SK-N-SH (cell line): ENCODE results near the gene TACR2. TPM values are rescaled to one million over a fixed set of nuclear protein-coding genes. Genes with fewer than 3 reads are reported as not detected.

Source experiments
- CTCF ChIA-PET: fragments of 300-600, 350-600 bp; formaldehyde crosslinking; extraction: SDS; loops from one replicate; lab custom pipeline; 2021; lab: Yijun Ruan, JAX
- POLR2A ChIA-PET: fragments of 350-600 bp; sonication (Branson Sonifier 250); formaldehyde crosslinking; extraction: SDS; loops from one replicate; lab custom pipeline; 2020; ENCODE audit warnings: antibody characterized with exemption, inconsistent platforms; lab: Yijun Ruan, JAX
- DNase-seq: peaks from one replicate; pipeline ENCODE4 v3.0.0; 2012
- H2AFZ ChIP-seq: fragments of 200-600 bp; sonication (generic); 2 replicates; pipeline ENCODE4 v1.8.1; 2016; ENCODE audit warnings: antibody characterized with exemption, mild to moderate bottlenecking, low read depth
- H3F3A ChIP-seq: fragments of 200-600 bp; sonication (generic); replicated peaks from 2 replicates; pipeline ENCODE3; 2016; ENCODE audit warnings: antibody characterized with exemption, mild to moderate bottlenecking; ENCODE audit not compliant: insufficient read depth
- H3K27ac ChIP-seq, 2 experiments: fragments of 200-500 bp in 1 of 2; fragments of 200-600 bp in 1 of 2; sonication (Bioruptor generic) in 1 of 2; sonication (generic), shearing (Covaris generic) in 1 of 2; 2 replicates each; pipeline versions ENCODE4 v1.5.1 to v1.6.1; 2014 to 2016; ENCODE audit warnings: low read depth in 2 of 2, inconsistent platforms in 1 of 2, low read length in 1 of 2, mild to moderate bottlenecking in 1 of 2, mixed read lengths in 1 of 2
- H3K27me3 ChIP-seq: fragments of 200-600 bp; sonication (generic), shearing (Covaris generic); 2 replicates; pipeline ENCODE4 v1.6.1; 2016; ENCODE audit warnings: mixed run types; ENCODE audit not compliant: insufficient read depth
- H3K36me3 ChIP-seq, 2 experiments: fragments of 200-500 bp in 1 of 2; fragments of 200-600 bp in 1 of 2; sonication (Bioruptor generic) in 1 of 2; sonication (generic) in 1 of 2; replicated peaks in 1 of 2; 2 replicates each; pipeline versions ENCODE3 to v1.5.1; 2014 to 2016; ENCODE audit warnings: low read length in 1 of 2, mild to moderate bottlenecking in 1 of 2; ENCODE audit not compliant: insufficient read depth in 2 of 2, control insufficient read depth in 1 of 2
- H3K4me1 ChIP-seq, 2 experiments: fragments of 200-500 bp in 1 of 2; fragments of 200-600 bp in 1 of 2; sonication (Bioruptor generic) in 1 of 2; sonication (generic), shearing (Covaris generic) in 1 of 2; 2 replicates each; pipeline versions ENCODE4 v1.5.1 to v1.6.1; 2014 to 2016; ENCODE audit warnings: low read depth in 1 of 2, low read length in 1 of 2, mixed run types in 1 of 2; ENCODE audit not compliant: insufficient read depth in 2 of 2, control insufficient read depth in 1 of 2
- H3K4me2 ChIP-seq: fragments of 200-600 bp; sonication (generic), shearing (Covaris generic); 2 replicates; pipeline ENCODE4 v1.6.1; 2017; ENCODE audit warnings: mixed run types
- H3K4me3 ChIP-seq, 2 experiments: fragments of 200-500 bp in 1 of 2; fragments of 200-600 bp in 1 of 2; sonication (Bioruptor generic) in 1 of 2; sonication (generic), shearing (Covaris generic) in 1 of 2; 2 replicates each; pipeline versions ENCODE4 v1.5.1 to v1.8.1; 2014 to 2016; ENCODE audit warnings: low read depth in 2 of 2, inconsistent platforms in 1 of 2, low read length in 1 of 2, mild to moderate bottlenecking in 1 of 2, mixed read lengths in 1 of 2, moderate library complexity in 1 of 2
- H3K79me2 ChIP-seq: fragments of 200-600 bp; sonication (generic); 2 replicates; pipeline ENCODE4 v1.8.1; 2017; ENCODE audit warnings: mild to moderate bottlenecking; ENCODE audit not compliant: insufficient read depth
- H3K9ac ChIP-seq: fragments of 200-600 bp; sonication (generic); 2 replicates; pipeline ENCODE4 v1.6.1; 2017; ENCODE audit warnings: mixed run types
- H3K9me2 ChIP-seq: fragments of 200-600 bp; sonication (generic); 2 replicates; pipeline ENCODE4 v1.6.1; 2017; ENCODE audit warnings: mixed run types
- H3K9me3 ChIP-seq: fragments of 200-600 bp; sonication (generic); 2 replicates; pipeline ENCODE4 v1.6.1; 2017; ENCODE audit warnings: mixed run types, mild to moderate bottlenecking, moderate library complexity
- H4K20me1 ChIP-seq: fragments of 200-600 bp; sonication (generic); 2 replicates; pipeline ENCODE4 v1.6.1; 2017; ENCODE audit warnings: mild to moderate bottlenecking, mixed run types; ENCODE audit not compliant: insufficient read depth
- CHD2 ChIP-seq: fragments of 150-350 bp; IDR thresholded peaks from 2 replicates; pipeline ENCODE4 v1.6.1; 2018; ENCODE audit warnings: low read length; ENCODE audit not compliant: partially characterized antibody
- ELF1 ChIP-seq: IDR thresholded peaks from 2 replicates; pipeline ENCODE4 v1.4.0; 2012
- RAD21 ChIP-seq: IDR thresholded peaks from 2 replicates; pipeline ENCODE4 v1.6.1; 2012; ENCODE audit warnings: mild to moderate bottlenecking, low read length
- TCF12 ChIP-seq: IDR thresholded peaks from 2 replicates; pipeline ENCODE4 v1.4.0; 2012
- TEAD4 ChIP-seq: IDR thresholded peaks from 2 replicates; pipeline ENCODE4 v1.4.0; 2012; ENCODE audit warnings: mild to moderate bottlenecking, borderline replicate concordance; ENCODE audit not compliant: insufficient read depth
- WGBS: methylation state at CpG from one replicate; pipeline ENCODE4 v1.1.6; 2017; ENCODE audit warnings: low lambda C conversion rate; 5-methylcytosine and 5-hydroxymethylcytosine counted together
- polyA plus RNA-seq, 3 experiments: library from polyadenylated mRNA; depleted of rRNA; stranded (reverse); fragments of >200 nt; gene quantifications; 2 replicates each; pipeline ENCODE4 v1.2.3, GENCODE V29; 2012
- TF ChIP-seq, protein P1 (sequence below): fragments of 150-350 bp; IDR thresholded peaks from 2 replicates; pipeline ENCODE4 v1.6.1; 2017; ENCODE audit warnings: antibody characterized with exemption, low read length, low read depth, borderline replicate concordance
- TF ChIP-seq, protein P2 (sequence below): IDR thresholded peaks from 2 replicates; pipeline ENCODE4 v1.4.0; 2012; ENCODE audit warnings: low read depth
- TF ChIP-seq, protein P3 (sequence below): fragments of 200-600 bp; sonication (generic); IDR thresholded peaks from 2 replicates; pipeline ENCODE4 v1.6.1; 2017; ENCODE audit warnings: antibody characterized with exemption, mild to moderate bottlenecking, moderate library complexity
- TF ChIP-seq, protein P4 (sequence below): IDR thresholded peaks from 2 replicates; pipeline ENCODE4 v1.6.1; 2012; ENCODE audit warnings: mild to moderate bottlenecking, low read depth, low read length, moderate library complexity
- TF ChIP-seq, protein P5 (sequence below): IDR thresholded peaks from 2 replicates; pipeline ENCODE4 v1.4.0; 2012; ENCODE audit warnings: low read depth, borderline replicate concordance

TACR2 gene
- polyA plus RNA-seq, 1 of the 3 experiments (the other 2 are of a cell fraction), result 0.02 TPM

DNA sequence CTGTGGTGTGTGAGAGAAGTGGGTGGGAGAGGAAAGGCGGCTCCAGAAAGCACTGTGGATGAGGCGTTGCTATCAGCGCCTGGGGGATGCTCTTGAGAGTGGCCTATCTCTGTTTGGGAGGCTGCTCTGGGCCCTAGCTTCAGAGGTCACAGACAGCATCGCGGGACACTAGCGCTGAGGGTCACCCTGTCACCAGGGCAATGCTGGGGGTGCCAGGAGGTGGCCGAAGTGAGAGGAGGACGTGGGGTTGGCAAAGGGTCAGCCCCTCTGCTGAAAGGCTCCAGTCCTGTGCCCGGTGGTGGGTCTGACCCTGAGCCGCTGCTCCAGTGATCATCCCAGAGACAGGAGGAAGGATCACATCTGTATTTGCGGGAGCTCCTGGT lies 3.0 kb upstream of the TACR2 start:
- Histone ChIP-seq H3K4me1 (no peaks in the 10 kb centered on the region), H3K9me2 (no peaks in the 10 kb centered on the region), H3K27me3 (no peaks in the 10 kb centered on the region; the same call in 1 of the 2 replicates), H3F3A (no peaks in the 10 kb centered on the region), H3K79me2 (no peaks in the 10 kb centered on the region), H3K9ac (no peak overlapping the region), H3K36me3 (no peaks in the 10 kb centered on the region), H3K9me3 (no peaks in the 10 kb centered on the region), H3K4me2 (no peak overlapping the region), H2AFZ (no peak overlapping the region), H3K4me3 (no peak overlapping the region), H3K27ac (no peak overlapping the region), H4K20me1 (no peaks in the 10 kb centered on the region)
- 71% methylated on average over 11 of the region's 11 CpGs for WGBS
- CTCF ChIA-PET, result interaction anchor here (1.2 to 4.9 kb wide), 5 partner anchors 9 to 96 kb away, joined by 3 to 22 read pairs (median 5); no protein-coding TSS in a partner anchor
- TF ChIP-seq CHD2 (no peak), TEAD4 (no peak), TCF12 (no peak)
- TF ChIP-seq, protein P1, sequence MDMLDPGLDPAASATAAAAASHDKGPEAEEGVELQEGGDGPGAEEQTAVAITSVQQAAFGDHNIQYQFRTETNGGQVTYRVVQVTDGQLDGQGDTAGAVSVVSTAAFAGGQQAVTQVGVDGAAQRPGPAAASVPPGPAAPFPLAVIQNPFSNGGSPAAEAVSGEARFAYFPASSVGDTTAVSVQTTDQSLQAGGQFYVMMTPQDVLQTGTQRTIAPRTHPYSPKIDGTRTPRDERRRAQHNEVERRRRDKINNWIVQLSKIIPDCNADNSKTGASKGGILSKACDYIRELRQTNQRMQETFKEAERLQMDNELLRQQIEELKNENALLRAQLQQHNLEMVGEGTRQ, result no peak
- TF ChIP-seq, protein P2, sequence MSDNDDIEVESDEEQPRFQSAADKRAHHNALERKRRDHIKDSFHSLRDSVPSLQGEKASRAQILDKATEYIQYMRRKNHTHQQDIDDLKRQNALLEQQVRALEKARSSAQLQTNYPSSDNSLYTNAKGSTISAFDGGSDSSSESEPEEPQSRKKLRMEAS, result no peak
- DNase-seq, result no peak
- POLR2A ChIA-PET, result no interaction called here

DNA sequence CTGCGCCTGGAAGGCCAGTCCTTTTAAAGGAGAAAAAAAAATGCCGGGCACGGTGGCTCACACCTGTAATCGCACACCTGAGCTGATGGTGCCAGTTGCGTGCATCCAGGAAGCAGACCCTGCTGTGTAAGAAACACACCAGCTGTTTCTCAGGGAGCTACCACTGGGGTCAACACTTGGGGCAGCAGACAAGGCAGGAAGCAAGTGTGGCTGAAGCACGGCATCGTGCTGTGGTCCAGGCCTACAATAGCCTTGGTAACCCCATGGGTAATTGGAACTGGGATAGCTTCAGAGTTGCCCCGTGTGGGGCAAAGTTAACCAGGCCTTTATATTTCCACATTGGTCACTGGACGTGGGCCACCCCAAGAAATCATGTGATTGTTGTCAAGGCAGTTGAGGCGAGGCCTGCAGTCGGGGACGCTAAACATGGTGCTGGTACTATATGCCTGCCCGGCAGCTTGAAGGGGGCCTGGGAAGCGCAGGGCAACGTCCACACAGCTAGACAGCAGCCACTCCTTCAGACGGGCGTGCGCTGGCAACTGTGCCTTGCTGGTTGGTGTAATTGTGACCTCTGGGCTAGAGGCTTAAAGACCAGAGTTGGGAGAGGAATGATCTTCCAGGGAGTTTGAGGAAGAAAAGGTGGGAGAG lies 2.5 kb upstream of the TACR2 start:
- no peaks in the 10 kb centered on the region for H3F3A ChIP-seq
- no peaks in the 10 kb centered on the region for H4K20me1 ChIP-seq
- no peaks in the 10 kb centered on the region for H3K36me3 ChIP-seq
- no peaks in the 10 kb centered on the region; the same call in 1 of the 2 replicates for H3K27me3 ChIP-seq
- H2AFZ ChIP-seq, result no peak overlapping the region
- no peak overlapping the region for H3K4me3 ChIP-seq
- no peaks in the 10 kb centered on the region for H3K9me3 ChIP-seq
- no peaks in the 10 kb centered on the region for H3K79me2 ChIP-seq
- no peak for DNase-seq
- no peaks in the 10 kb centered on the region for H3K4me1 ChIP-seq
- WGBS, result 85% methylated on average over 16 of the region's 18 CpGs
- ChIA-PET CTCF (interaction anchor here (1.1 to 4.9 kb wide), 7 partner anchors 9 to 220 kb away, joined by 3 to 22 read pairs (median 3); no protein-coding TSS in a partner anchor), POLR2A (no interaction called here)
- H3K9ac ChIP-seq, result no peak overlapping the region
- H3K27ac ChIP-seq, result no peak overlapping the region
- H3K9me2 ChIP-seq, result no peaks in the 10 kb centered on the region
- no peak overlapping the region for H3K4me2 ChIP-seq
- no peak for TF ChIP-seq ELF1
- TF ChIP-seq, protein P3, sequence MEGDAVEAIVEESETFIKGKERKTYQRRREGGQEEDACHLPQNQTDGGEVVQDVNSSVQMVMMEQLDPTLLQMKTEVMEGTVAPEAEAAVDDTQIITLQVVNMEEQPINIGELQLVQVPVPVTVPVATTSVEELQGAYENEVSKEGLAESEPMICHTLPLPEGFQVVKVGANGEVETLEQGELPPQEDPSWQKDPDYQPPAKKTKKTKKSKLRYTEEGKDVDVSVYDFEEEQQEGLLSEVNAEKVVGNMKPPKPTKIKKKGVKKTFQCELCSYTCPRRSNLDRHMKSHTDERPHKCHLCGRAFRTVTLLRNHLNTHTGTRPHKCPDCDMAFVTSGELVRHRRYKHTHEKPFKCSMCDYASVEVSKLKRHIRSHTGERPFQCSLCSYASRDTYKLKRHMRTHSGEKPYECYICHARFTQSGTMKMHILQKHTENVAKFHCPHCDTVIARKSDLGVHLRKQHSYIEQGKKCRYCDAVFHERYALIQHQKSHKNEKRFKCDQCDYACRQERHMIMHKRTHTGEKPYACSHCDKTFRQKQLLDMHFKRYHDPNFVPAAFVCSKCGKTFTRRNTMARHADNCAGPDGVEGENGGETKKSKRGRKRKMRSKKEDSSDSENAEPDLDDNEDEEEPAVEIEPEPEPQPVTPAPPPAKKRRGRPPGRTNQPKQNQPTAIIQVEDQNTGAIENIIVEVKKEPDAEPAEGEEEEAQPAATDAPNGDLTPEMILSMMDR, result no peak
- no peak for TF ChIP-seq RAD21
- TF ChIP-seq, protein P4, sequence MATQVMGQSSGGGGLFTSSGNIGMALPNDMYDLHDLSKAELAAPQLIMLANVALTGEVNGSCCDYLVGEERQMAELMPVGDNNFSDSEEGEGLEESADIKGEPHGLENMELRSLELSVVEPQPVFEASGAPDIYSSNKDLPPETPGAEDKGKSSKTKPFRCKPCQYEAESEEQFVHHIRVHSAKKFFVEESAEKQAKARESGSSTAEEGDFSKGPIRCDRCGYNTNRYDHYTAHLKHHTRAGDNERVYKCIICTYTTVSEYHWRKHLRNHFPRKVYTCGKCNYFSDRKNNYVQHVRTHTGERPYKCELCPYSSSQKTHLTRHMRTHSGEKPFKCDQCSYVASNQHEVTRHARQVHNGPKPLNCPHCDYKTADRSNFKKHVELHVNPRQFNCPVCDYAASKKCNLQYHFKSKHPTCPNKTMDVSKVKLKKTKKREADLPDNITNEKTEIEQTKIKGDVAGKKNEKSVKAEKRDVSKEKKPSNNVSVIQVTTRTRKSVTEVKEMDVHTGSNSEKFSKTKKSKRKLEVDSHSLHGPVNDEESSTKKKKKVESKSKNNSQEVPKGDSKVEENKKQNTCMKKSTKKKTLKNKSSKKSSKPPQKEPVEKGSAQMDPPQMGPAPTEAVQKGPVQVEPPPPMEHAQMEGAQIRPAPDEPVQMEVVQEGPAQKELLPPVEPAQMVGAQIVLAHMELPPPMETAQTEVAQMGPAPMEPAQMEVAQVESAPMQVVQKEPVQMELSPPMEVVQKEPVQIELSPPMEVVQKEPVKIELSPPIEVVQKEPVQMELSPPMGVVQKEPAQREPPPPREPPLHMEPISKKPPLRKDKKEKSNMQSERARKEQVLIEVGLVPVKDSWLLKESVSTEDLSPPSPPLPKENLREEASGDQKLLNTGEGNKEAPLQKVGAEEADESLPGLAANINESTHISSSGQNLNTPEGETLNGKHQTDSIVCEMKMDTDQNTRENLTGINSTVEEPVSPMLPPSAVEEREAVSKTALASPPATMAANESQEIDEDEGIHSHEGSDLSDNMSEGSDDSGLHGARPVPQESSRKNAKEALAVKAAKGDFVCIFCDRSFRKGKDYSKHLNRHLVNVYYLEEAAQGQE, result no peak
- TF ChIP-seq, protein P5, sequence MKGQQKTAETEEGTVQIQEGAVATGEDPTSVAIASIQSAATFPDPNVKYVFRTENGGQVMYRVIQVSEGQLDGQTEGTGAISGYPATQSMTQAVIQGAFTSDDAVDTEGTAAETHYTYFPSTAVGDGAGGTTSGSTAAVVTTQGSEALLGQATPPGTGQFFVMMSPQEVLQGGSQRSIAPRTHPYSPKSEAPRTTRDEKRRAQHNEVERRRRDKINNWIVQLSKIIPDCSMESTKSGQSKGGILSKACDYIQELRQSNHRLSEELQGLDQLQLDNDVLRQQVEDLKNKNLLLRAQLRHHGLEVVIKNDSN, result no peak
- TF ChIP-seq, all 33 proteins: peak for 0
